Karpas-422 (cell line): ENCODE data around the gene SLMAP. TPM values are rescaled to one million over a fixed set of nuclear protein-coding genes. Genes with fewer than 3 reads are reported as not detected.
A peak's percentile ranks its signal among the peaks of the same experiment; 100 is the strongest.

Experiments
- DNase-seq: peaks from one replicate; pipeline ENCODE4 v3.0.0-alpha.2; 2015
- H2AFZ ChIP-seq: fragments of 200-600 bp; sonication (generic); 2 replicates; pipeline ENCODE4 v1.6.1; 2014; ENCODE audit warnings: antibody characterized with exemption, low read length, mixed read lengths
- H3K27ac ChIP-seq: fragments of 200-600 bp; sonication (generic); 2 replicates; pipeline ENCODE4 v1.5.1; 2014; ENCODE audit warnings: mild to moderate bottlenecking, low read length, moderate library complexity
- H3K27me3 ChIP-seq: fragments of 200-600 bp; sonication (generic); 2 replicates; pipeline ENCODE4 v1.6.1; 2014; ENCODE audit warnings: low read length, mixed read lengths
- H3K36me3 ChIP-seq: fragments of 200-600 bp; sonication (generic); 2 replicates; pipeline ENCODE4 v1.6.1; 2014; ENCODE audit warnings: low read length, mixed read lengths; ENCODE audit not compliant: insufficient read depth
- H3K4me1 ChIP-seq: fragments of 200-600 bp; sonication (generic); 2 replicates; pipeline ENCODE4 v1.6.1; 2014; ENCODE audit warnings: mild to moderate bottlenecking, low read length, mixed read lengths
- H3K4me2 ChIP-seq: fragments of 200-600 bp; sonication (generic); 2 replicates; pipeline ENCODE4 v1.6.1; 2014; ENCODE audit warnings: low read length, low read depth, mild to moderate bottlenecking; ENCODE audit not compliant: poor library complexity, severe bottlenecking
- H3K4me3 ChIP-seq: fragments of 200-600 bp; sonication (generic); 2 replicates; pipeline ENCODE4 v1.5.1; 2014; ENCODE audit warnings: mild to moderate bottlenecking, antibody characterized with exemption, low read length, mixed read lengths
- H3K79me2 ChIP-seq: fragments of 200-600 bp; sonication (generic); 2 replicates; pipeline ENCODE4 v1.6.1; 2014; ENCODE audit warnings: mild to moderate bottlenecking, low read length, mixed read lengths
- H3K9ac ChIP-seq: fragments of 200-600 bp; sonication (generic); 2 replicates; pipeline ENCODE4 v1.6.0; 2014; ENCODE audit warnings: low read length
- H3K9me2 ChIP-seq: fragments of 200-600 bp; sonication (generic), shearing (Covaris generic); replicated peaks from 2 replicates; pipeline ENCODE4 v1.6.0; 2014; ENCODE audit warnings: mild to moderate bottlenecking, low read length, moderate library complexity; ENCODE audit not compliant: insufficient read depth
- H3K9me3 ChIP-seq: fragments of 300-700, 200-600 bp; sonication (generic); 2 replicates; pipeline ENCODE4 v1.6.1; 2014; ENCODE audit warnings: low read length, mixed read lengths
- H4K20me1 ChIP-seq: fragments of 200-600 bp; sonication (generic); 2 replicates; pipeline ENCODE4 v1.6.1; 2014; ENCODE audit warnings: mild to moderate bottlenecking, antibody characterized with exemption, low read length, low read depth; ENCODE audit not compliant: insufficient read depth
- total RNA-seq: library from RNA; depleted of rRNA; stranded (reverse); fragments of >200 nt; shearing (Covaris generic); gene quantifications from 2 replicates; pipeline ENCODE4 v1.2.3, GENCODE V29; 2014; ENCODE audit warnings: low replicate concordance

Gene SLMAP
- total RNA-seq, 1 experiment from 2014 or later, result 63.6 TPM

GRCh38 chr3:57826952-57827723, 71.0 kb downstream of the SLMAP start:
- Histone ChIP-seq H3K27me3 (no peaks in the 10 kb centered on the region), H3K4me3 (peak overlapping the region; percentile 7; the same call in 1 of the 2 replicates), H3K9me3 (no peaks in the 10 kb centered on the region), H3K36me3 (peaks cover 6% of the 10 kb centered on the region; the same call in 1 of the 2 replicates), H3K4me1 (peaks cover 40% of the 10 kb centered on the region), H3K79me2 (peaks cover 90% of the 10 kb centered on the region), H3K9ac (peak overlapping the region; percentile 46), H4K20me1 (no peaks in the 10 kb centered on the region), H3K27ac (0 out of 2 replicates have a peak overlapping the region, but pooled peaks have one; percentile 7), H3K4me2 (peak overlapping the region; percentile 58), H2AFZ (no peak overlapping the region), H3K9me2 (no peaks in the 10 kb centered on the region)
- DNase-seq, result peak; percentile 48

- H3K9ac ChIP-seq, result no peak overlapping the region
- peaks cover 90% of the 10 kb centered on the region for H3K79me2 ChIP-seq
- H3K9me3 ChIP-seq, result no peaks in the 10 kb centered on the region
- DNase-seq, result no peak
- H2AFZ ChIP-seq, result no peak overlapping the region
- H3K9me2 ChIP-seq, result no peaks in the 10 kb centered on the region
- 0 out of 2 replicates have a peak overlapping the region, but pooled peaks have one; percentile 7 for H3K27ac ChIP-seq
- no peaks in the 10 kb centered on the region for H4K20me1 ChIP-seq
- peak overlapping the region; percentile 58 for H3K4me2 ChIP-seq
- no peaks in the 10 kb centered on the region for H3K27me3 ChIP-seq
- no peak overlapping the region for H3K4me3 ChIP-seq
- H3K36me3 ChIP-seq, result peaks cover 10% of the 10 kb centered on the region; the same call in 1 of the 2 replicates
- peaks cover 40% of the 10 kb centered on the region for H3K4me1 ChIP-seq
Measured at GRCh38 chr3:57827757-57828156, 71.6 kb downstream of the SLMAP start.

- DNase-seq, result no peak
- Histone ChIP-seq H3K9me3 (no peaks in the 10 kb centered on the region), H3K4me2 (no peak overlapping the region), H3K9me2 (no peaks in the 10 kb centered on the region), H3K4me3 (no peak overlapping the region), H3K36me3 (peaks cover 10% of the 10 kb centered on the region; the same call in 1 of the 2 replicates), H2AFZ (no peak overlapping the region), H4K20me1 (no peaks in the 10 kb centered on the region), H3K27ac (no peak overlapping the region), H3K4me1 (peaks cover 2% of the 10 kb centered on the region), H3K79me2 (peaks cover 76% of the 10 kb centered on the region), H3K9ac (no peak overlapping the region), H3K27me3 (no peaks in the 10 kb centered on the region)
Measured at GRCh38 chr3:57832486-57832885, 76.4 kb downstream of the SLMAP start.

GRCh38 chr3:57832900-57833313, 76.8 kb downstream of the SLMAP start:
- Histone ChIP-seq H3K4me3 (no peak overlapping the region), H3K27ac (no peak overlapping the region), H3K4me1 (no peaks in the 10 kb centered on the region), H3K4me2 (no peak overlapping the region), H3K79me2 (peaks cover 76% of the 10 kb centered on the region), H3K27me3 (no peaks in the 10 kb centered on the region), H3K9me2 (no peaks in the 10 kb centered on the region), H2AFZ (no peak overlapping the region), H4K20me1 (no peaks in the 10 kb centered on the region), H3K36me3 (peaks cover 10% of the 10 kb centered on the region; the same call in 1 of the 2 replicates), H3K9me3 (no peaks in the 10 kb centered on the region), H3K9ac (no peak overlapping the region)
- no peak for DNase-seq

DNA sequence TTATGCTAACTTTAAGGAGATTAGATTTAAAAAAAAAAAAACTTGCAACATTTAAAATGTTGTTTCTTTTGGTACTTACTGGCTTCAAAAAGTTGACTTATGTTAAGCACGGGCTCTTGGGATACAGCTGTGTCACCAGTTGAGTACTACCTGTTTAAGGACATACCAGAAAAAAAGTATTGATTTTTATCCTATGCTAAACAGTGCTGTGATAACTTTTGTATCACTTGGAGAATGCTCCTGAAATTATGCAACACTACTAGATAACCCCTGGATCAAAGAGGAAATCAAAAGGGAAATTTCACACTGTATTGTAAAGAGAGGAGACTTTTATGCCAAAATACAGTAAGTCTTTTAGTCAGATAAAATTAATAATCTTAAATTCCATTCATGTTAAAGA, 77.7 kb downstream of the SLMAP start:
- no peaks in the 10 kb centered on the region for H3K4me1 ChIP-seq
- no peaks in the 10 kb centered on the region for H3K27me3 ChIP-seq
- H3K4me3 ChIP-seq, result no peak overlapping the region
- H3K27ac ChIP-seq, result no peak overlapping the region
- H3K79me2 ChIP-seq, result peaks cover 76% of the 10 kb centered on the region
- H4K20me1 ChIP-seq, result no peaks in the 10 kb centered on the region
- H3K36me3 ChIP-seq, result peaks cover 10% of the 10 kb centered on the region; the same call in 1 of the 2 replicates
- no peak for DNase-seq
- H3K9me3 ChIP-seq, result no peaks in the 10 kb centered on the region
- no peak overlapping the region for H3K4me2 ChIP-seq
- H3K9me2 ChIP-seq, result no peaks in the 10 kb centered on the region
- H3K9ac ChIP-seq, result no peak overlapping the region
- H2AFZ ChIP-seq, result no peak overlapping the region

- Histone ChIP-seq H3K79me2 (peaks cover 63% of the 10 kb centered on the region), H3K9me2 (no peaks in the 10 kb centered on the region), H3K27me3 (no peaks in the 10 kb centered on the region), H3K27ac (no peak overlapping the region), H2AFZ (no peak overlapping the region), H3K36me3 (0 out of 2 replicates have a peak, but pooled peaks cover under 1% of the 10 kb centered on the region), H3K4me2 (no peak overlapping the region), H3K4me1 (no peaks in the 10 kb centered on the region), H4K20me1 (no peaks in the 10 kb centered on the region), H3K9ac (no peak overlapping the region), H3K4me3 (no peak overlapping the region), H3K9me3 (no peaks in the 10 kb centered on the region)
- DNase-seq, result no peak
Measured at GRCh38 chr3:57837686-57838085, 81.6 kb downstream of the SLMAP start.

GRCh38 chr3:57838627-57839026, 82.5 kb downstream of the SLMAP start:
- H3K4me3 ChIP-seq, result no peak overlapping the region
- no peaks in the 10 kb centered on the region for H4K20me1 ChIP-seq
- peaks cover 61% of the 10 kb centered on the region for H3K79me2 ChIP-seq
- no peaks in the 10 kb centered on the region for H3K9me3 ChIP-seq
- no peak overlapping the region for H3K4me2 ChIP-seq
- H2AFZ ChIP-seq, result no peak overlapping the region
- no peak overlapping the region for H3K9ac ChIP-seq
- no peaks in the 10 kb centered on the region for H3K9me2 ChIP-seq
- H3K27ac ChIP-seq, result no peak overlapping the region
- DNase-seq, result no peak
- no peaks in the 10 kb centered on the region for H3K4me1 ChIP-seq
- H3K36me3 ChIP-seq, result no peaks in the 10 kb centered on the region
- no peaks in the 10 kb centered on the region for H3K27me3 ChIP-seq

- no peaks in the 10 kb centered on the region for H3K36me3 ChIP-seq
- no peak overlapping the region for H3K9ac ChIP-seq
- H3K9me2 ChIP-seq, result no peaks in the 10 kb centered on the region
- peaks cover 57% of the 10 kb centered on the region for H3K79me2 ChIP-seq
- H3K9me3 ChIP-seq, result no peaks in the 10 kb centered on the region
- H3K4me1 ChIP-seq, result no peaks in the 10 kb centered on the region
- no peak overlapping the region for H3K4me2 ChIP-seq
- H2AFZ ChIP-seq, result no peak overlapping the region
- no peaks in the 10 kb centered on the region for H3K27me3 ChIP-seq
- no peak overlapping the region for H3K4me3 ChIP-seq
- H3K27ac ChIP-seq, result no peak overlapping the region
- no peak for DNase-seq
- H4K20me1 ChIP-seq, result no peaks in the 10 kb centered on the region
Measured at GRCh38 chr3:57840473-57840872, 84.4 kb downstream of the SLMAP start.
